Trophoblast cell (in vitro differentiated cells and primary cell): ENCODE results near the gene HBA2. TPM values are rescaled to one million over a fixed set of nuclear protein-coding genes. Genes with fewer than 3 reads are reported as not detected.
"Not testable (repeated sequence)": the region's sequence is repeated elsewhere in the genome, so short reads cannot be mapped to it uniquely, and the experiment has no call there.

Source experiments
- DNase-seq, 2 donors: peaks; one replicate each; pipeline ENCODE4 v3.0.0-alpha.2; 2016
- H2AFZ ChIP-seq: 2 replicates; pipeline ENCODE4 v1.6.1; 2013; ENCODE audit warnings: low read length, moderate library complexity, mild to moderate bottlenecking; ENCODE audit not compliant: insufficient read depth, poor library complexity
- H2AK5ac ChIP-seq: 2 replicates; pipeline ENCODE4 v1.6.1; 2013; ENCODE audit warnings: mild to moderate bottlenecking, low read length
- H2BK120ac ChIP-seq: 2 replicates; pipeline ENCODE4 v1.6.1; 2013; ENCODE audit warnings: low read length, mild to moderate bottlenecking, moderate library complexity; ENCODE audit not compliant: insufficient read depth, poor library complexity
- H2BK12ac ChIP-seq: 2 replicates; pipeline ENCODE4 v1.6.1; 2013; ENCODE audit warnings: mild to moderate bottlenecking, low read length, moderate library complexity
- H2BK5ac ChIP-seq: 2 replicates; pipeline ENCODE4 v1.6.1; 2013; ENCODE audit warnings: low read length, low read depth, moderate library complexity, mild to moderate bottlenecking; ENCODE audit not compliant: poor library complexity
- H3K14ac ChIP-seq: 2 replicates; pipeline ENCODE4 v1.6.1; 2013; ENCODE audit warnings: mild to moderate bottlenecking, low read length
- H3K18ac ChIP-seq: 2 replicates; pipeline ENCODE4 v1.6.1; 2013; ENCODE audit warnings: mild to moderate bottlenecking, low read length
- H3K23ac ChIP-seq: 2 replicates; pipeline ENCODE4 v1.6.1; 2013; ENCODE audit warnings: low read length
- H3K27ac ChIP-seq: 2 replicates; pipeline ENCODE4 v1.5.1; 2013; ENCODE audit warnings: low read depth, mild to moderate bottlenecking, inconsistent platforms, low read length, moderate library complexity
- H3K27me3 ChIP-seq: 2 replicates; pipeline ENCODE4 v1.6.1; 2013; ENCODE audit warnings: inconsistent platforms, mild to moderate bottlenecking, low read length, moderate library complexity; ENCODE audit not compliant: insufficient read depth
- H3K36me3 ChIP-seq, 2 experiments: 1 replicate in 1 of 2; 2 replicates in 1 of 2; pipeline ENCODE4 v1.6.1; 2013; ENCODE audit warnings: low read length in 2 of 2, mild to moderate bottlenecking in 2 of 2, moderate library complexity in 1 of 2; ENCODE audit not compliant: insufficient read depth in 2 of 2, control insufficient read depth in 1 of 2
- H3K4ac ChIP-seq: 2 replicates; pipeline ENCODE4 v1.6.1; 2013; ENCODE audit warnings: low read depth, mild to moderate bottlenecking, low read length, moderate library complexity
- H3K4me1 ChIP-seq, 2 experiments: 1 replicate in 1 of 2; 2 replicates in 1 of 2; pipeline ENCODE4 v1.6.1; 2013; ENCODE audit warnings: low read length in 2 of 2, mild to moderate bottlenecking in 2 of 2, moderate library complexity in 1 of 2; ENCODE audit not compliant: insufficient read depth in 2 of 2, control insufficient read depth in 1 of 2
- H3K4me2 ChIP-seq: 2 replicates; pipeline ENCODE4 v1.6.1; 2013; ENCODE audit warnings: inconsistent platforms, mild to moderate bottlenecking, low read length, moderate library complexity
- H3K4me3 ChIP-seq: 2 replicates; pipeline ENCODE4 v1.5.1; 2013; ENCODE audit warnings: mild to moderate bottlenecking, low read depth, low read length, inconsistent platforms
- H3K79me1 ChIP-seq: one replicate; pipeline ENCODE4 v1.6.1; 2013; ENCODE audit warnings: low read length
- H3K79me2 ChIP-seq: 2 replicates; pipeline ENCODE4 v1.6.1; 2013; ENCODE audit warnings: low read length, mild to moderate bottlenecking; ENCODE audit not compliant: control insufficient read depth, insufficient read depth, poor library complexity
- H3K9ac ChIP-seq: 2 replicates; pipeline ENCODE4 v1.6.1; 2013; ENCODE audit warnings: mild to moderate bottlenecking, low read length
- H3K9me3 ChIP-seq: 2 replicates; pipeline ENCODE4 v1.6.1; 2013; ENCODE audit warnings: low read depth, mild to moderate bottlenecking, control low read depth, inconsistent platforms, low read length; ENCODE audit not compliant: insufficient read depth
- H4K12ac ChIP-seq: 2 replicates; pipeline ENCODE4 v1.6.1; 2013; ENCODE audit warnings: low read depth, mild to moderate bottlenecking, low read length, moderate library complexity
- H4K8ac ChIP-seq: 2 replicates; pipeline ENCODE4 v1.6.1; 2013; ENCODE audit warnings: low read depth, mild to moderate bottlenecking, low read length, moderate library complexity
- H4K91ac ChIP-seq: one replicate; pipeline ENCODE4 v1.6.1; 2013; ENCODE audit warnings: low read depth, mild to moderate bottlenecking, low read length, moderate library complexity
- WGBS: extraction: QIAGEN DNeasy Blood & Tissue Kit; methylation state at CpG from one replicate; pipeline ENCODE4 v1.1.7; 2013; ENCODE audit warnings: missing lambda C conversion rate; ENCODE audit not compliant: insufficient read length, insufficient coverage; ENCODE audit errors: extremely low coverage; 5-methylcytosine and 5-hydroxymethylcytosine counted together
- polyA plus RNA-seq: library from polyadenylated mRNA; stranded (reverse); fragments of 200-250 nt; gene quantifications from 2 replicates; pipeline ENCODE4 v1.2.3, GENCODE V29; 2013

Gene HBA2
- not detected in 2 replicates for polyA plus RNA-seq

DNA sequence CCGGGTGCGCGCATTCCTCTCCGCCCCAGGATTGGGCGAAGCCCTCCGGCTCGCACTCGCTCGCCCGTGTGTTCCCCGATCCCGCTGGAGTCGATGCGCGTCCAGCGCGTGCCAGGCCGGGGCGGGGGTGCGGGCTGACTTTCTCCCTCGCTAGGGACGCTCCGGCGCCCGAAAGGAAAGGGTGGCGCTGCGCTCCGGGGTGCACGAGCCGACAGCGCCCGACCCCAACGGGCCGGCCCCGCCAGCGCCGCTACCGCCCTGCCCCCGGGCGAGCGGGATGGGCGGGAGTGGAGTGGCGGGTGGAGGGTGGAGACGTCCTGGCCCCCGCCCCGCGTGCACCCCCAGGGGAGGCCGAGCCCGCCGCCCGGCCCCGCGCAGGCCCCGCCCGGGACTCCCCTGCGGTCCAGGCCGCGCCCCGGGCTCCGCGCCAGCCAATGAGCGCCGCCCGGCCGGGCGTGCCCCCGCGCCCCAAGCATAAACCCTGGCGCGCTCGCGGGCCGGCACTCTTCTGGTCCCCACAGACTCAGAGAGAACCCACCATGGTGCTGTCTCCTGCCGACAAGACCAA, at the start of gene HBA2:
Gene HBA2 (plus strand): TSS at position 503 of the 568 bp plus-strand sequence. CDS start 37 bp downstream, at position 540.
- H3K4me1 ChIP-seq, H3K14ac ChIP-seq, H2BK12ac ChIP-seq, H3K4me3 ChIP-seq, H2AFZ ChIP-seq, H4K12ac ChIP-seq, H2BK120ac ChIP-seq, H4K8ac ChIP-seq, H3K4ac ChIP-seq, H3K79me2 ChIP-seq, H3K4me2 ChIP-seq, H4K91ac ChIP-seq, H2AK5ac ChIP-seq, H3K27ac ChIP-seq, DNase-seq, H3K23ac ChIP-seq, H3K18ac ChIP-seq, H3K36me3 ChIP-seq, H2BK5ac ChIP-seq, H3K9me3 ChIP-seq, H3K9ac ChIP-seq, H3K79me1 ChIP-seq: not testable (repeated sequence)
- H3K27me3 ChIP-seq: peaks cover 37% of the 10 kb centered on the region
- no CpG with 5 or more reads among the region's 74 CpGs for WGBS

DNA sequence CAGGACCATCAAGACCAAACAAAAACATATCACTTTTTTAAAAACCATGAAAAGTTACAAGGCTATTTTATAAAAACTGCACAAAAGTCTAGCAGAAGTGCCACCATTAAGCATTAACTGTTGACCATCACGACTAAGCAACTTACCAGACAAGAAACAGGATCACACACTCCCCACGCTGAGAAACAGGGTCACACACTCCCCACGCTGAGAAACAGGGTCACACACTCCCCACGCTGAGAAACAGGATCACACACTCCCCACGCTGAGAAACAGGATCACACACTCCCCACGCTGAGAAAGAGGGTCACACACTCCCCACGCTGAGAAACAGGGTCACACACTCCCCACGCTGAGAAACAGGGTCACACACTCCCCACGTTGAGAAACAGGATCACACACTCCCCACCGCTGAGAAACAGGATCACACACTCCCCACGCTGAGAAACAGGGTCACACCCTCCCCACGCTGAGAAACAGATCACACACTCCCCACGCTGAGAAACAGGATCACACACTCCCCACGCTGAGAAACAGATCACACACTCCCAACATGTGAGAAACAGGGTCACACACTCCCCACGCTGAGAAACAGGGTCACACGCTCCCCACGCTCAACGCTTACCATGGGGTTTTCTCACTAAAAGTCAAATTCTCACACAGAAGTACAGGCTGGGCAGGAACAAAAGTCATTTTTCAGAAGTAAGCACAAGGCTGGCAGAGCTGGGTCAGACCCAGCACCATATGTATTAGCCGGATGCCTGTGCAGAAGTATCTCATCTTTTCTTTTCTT, 48.9 kb upstream of the HBA2 start:
- H3K14ac ChIP-seq, H2AFZ ChIP-seq, H3K4ac ChIP-seq, H2AK5ac ChIP-seq, H3K4me3 ChIP-seq, H3K9me3 ChIP-seq, H3K23ac ChIP-seq, H3K36me3 ChIP-seq, H3K4me1 ChIP-seq, H2BK120ac ChIP-seq, H3K4me2 ChIP-seq, H3K27ac ChIP-seq, H4K8ac ChIP-seq, H4K12ac ChIP-seq, H3K79me1 ChIP-seq, DNase-seq, H3K79me2 ChIP-seq, H2BK5ac ChIP-seq, H4K91ac ChIP-seq, H2BK12ac ChIP-seq, H3K9ac ChIP-seq, H3K18ac ChIP-seq, H3K27me3 ChIP-seq: not testable (repeated sequence)
- no CpG with 5 or more reads among the region's 19 CpGs for WGBS

DNA sequence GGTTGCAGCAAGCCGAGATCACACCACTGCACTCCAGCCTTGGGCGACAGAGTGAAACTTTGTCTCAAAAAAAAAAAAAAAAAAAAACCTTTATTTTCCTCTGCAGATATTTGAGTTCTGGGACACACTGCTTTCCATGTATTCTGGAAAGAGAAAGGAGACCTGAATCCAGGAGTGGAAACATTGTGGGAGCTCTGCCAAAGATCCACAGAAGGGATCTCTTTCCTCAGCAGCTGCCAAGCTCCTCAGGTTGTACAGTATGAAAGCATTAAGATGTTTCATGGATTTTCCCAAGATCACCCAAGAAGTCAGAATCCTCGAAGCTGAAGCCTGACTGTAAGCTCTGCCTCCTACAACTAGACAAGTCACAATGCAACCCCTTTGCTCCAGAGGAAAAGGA, 47.7 kb upstream of the HBA2 start:
- H3K4ac ChIP-seq: no peak overlapping the region
- WGBS: no CpG with 5 or more reads among the region's 3 CpGs
- no peak overlapping the region for H2BK120ac ChIP-seq
- H3K4me1 ChIP-seq: no peaks in the 10 kb centered on the region
- H3K79me1 ChIP-seq: no peaks in the 10 kb centered on the region
- H3K27ac ChIP-seq: no peak overlapping the region
- no peak overlapping the region for H3K14ac ChIP-seq
- H3K9ac ChIP-seq: no peak overlapping the region
- no peaks in the 10 kb centered on the region for H3K9me3 ChIP-seq
- H4K12ac ChIP-seq: no peak overlapping the region
- H2AK5ac ChIP-seq: no peak overlapping the region
- no peak overlapping the region for H3K23ac ChIP-seq
- H2BK12ac ChIP-seq: no peak overlapping the region
- no peak overlapping the region for H3K4me2 ChIP-seq
- peaks cover 0 to 4% of the 10 kb centered on the region in 2 experiments for H3K36me3 ChIP-seq
- H3K79me2 ChIP-seq: no peaks in the 10 kb centered on the region
- H2AFZ ChIP-seq: no peak overlapping the region
- DNase-seq: no peak
- no peaks in the 10 kb centered on the region for H3K27me3 ChIP-seq
- no peak overlapping the region for H3K18ac ChIP-seq
- no peak overlapping the region for H4K8ac ChIP-seq
- H2BK5ac ChIP-seq: no peak overlapping the region
- no peak overlapping the region for H3K4me3 ChIP-seq
- H4K91ac ChIP-seq: no peak overlapping the region

DNA sequence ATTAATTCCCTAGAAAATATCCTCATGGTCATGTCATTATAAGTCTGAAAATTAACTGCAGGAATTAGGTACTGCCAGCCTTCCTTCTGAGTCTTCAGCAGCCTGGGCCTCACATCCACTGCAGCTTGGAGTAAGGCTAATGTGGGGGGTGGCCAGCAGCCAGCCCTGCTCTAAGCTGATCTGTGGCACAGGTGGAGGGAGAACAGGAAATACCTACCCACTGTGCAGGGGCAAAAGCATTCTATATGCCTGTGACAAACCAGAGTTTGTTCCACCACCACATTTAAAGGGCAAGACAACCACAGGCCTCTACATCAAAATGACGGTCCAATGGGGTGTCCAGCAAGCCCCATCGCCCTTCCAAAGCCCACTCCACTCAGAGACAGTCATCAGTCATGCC, 43.6 kb upstream of the HBA2 start:
- Histone ChIP-seq H3K79me1 (no peaks in the 10 kb centered on the region), H3K23ac (no peak overlapping the region), H3K4me1 (no peaks in the 10 kb centered on the region), H2BK5ac (no peak overlapping the region), H3K14ac (no peak overlapping the region), H3K4ac (no peak overlapping the region), H3K9me3 (no peaks in the 10 kb centered on the region), H2AFZ (no peak overlapping the region), H3K79me2 (no peaks in the 10 kb centered on the region), H3K4me3 (no peak overlapping the region), H4K91ac (no peak overlapping the region), H3K18ac (no peak overlapping the region), H2BK12ac (no peak overlapping the region), H3K4me2 (no peak overlapping the region), H4K12ac (no peak overlapping the region), H3K27me3 (no peaks in the 10 kb centered on the region), H3K36me3 (no peaks in the 10 kb centered on the region), H3K27ac (no peak overlapping the region), H3K9ac (no peak overlapping the region), H2AK5ac (no peak overlapping the region), H2BK120ac (no peak overlapping the region), H4K8ac (no peak overlapping the region)
- WGBS: no CpG with 5 or more reads among the region's 2 CpGs
- DNase-seq: no peak
